ENCODE measurements around the gene P3H1.
A peak's percentile ranks its signal among the peaks of the same experiment; 100 is the strongest.

- TF ChIP-seq, protein P1, sequence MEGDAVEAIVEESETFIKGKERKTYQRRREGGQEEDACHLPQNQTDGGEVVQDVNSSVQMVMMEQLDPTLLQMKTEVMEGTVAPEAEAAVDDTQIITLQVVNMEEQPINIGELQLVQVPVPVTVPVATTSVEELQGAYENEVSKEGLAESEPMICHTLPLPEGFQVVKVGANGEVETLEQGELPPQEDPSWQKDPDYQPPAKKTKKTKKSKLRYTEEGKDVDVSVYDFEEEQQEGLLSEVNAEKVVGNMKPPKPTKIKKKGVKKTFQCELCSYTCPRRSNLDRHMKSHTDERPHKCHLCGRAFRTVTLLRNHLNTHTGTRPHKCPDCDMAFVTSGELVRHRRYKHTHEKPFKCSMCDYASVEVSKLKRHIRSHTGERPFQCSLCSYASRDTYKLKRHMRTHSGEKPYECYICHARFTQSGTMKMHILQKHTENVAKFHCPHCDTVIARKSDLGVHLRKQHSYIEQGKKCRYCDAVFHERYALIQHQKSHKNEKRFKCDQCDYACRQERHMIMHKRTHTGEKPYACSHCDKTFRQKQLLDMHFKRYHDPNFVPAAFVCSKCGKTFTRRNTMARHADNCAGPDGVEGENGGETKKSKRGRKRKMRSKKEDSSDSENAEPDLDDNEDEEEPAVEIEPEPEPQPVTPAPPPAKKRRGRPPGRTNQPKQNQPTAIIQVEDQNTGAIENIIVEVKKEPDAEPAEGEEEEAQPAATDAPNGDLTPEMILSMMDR (IDR thresholded peaks at IDR 0.05): peak in 2 of 4 experiments; percentile 2 to 15
- TF ChIP-seq POLR2A (IDR thresholded peaks at IDR 0.05): peak; percentile 93 to 97
Observed at GRCh38 chr1:42766741-42767509, at the start of gene P3H1, which contains the start of gene C1orf50.

Measured in uterus (tissue), 2 donors.